HG02852 (cell line): ENCODE data around the gene RTN4.
"Not testable (repeated sequence)": the region's sequence is repeated elsewhere in the genome, so short reads cannot be mapped to it uniquely, and the experiment has no call there.

ENCODE experiments used
- ATAC-seq: cut with Tn5 transposase; IDR thresholded peaks from one replicate; pipeline ENCODE4 v1.9.1; 2021; ENCODE audit warnings: mild to moderate bottlenecking, moderate library complexity; ENCODE audit not compliant: unreplicated experiment

RTN4 gene

GRCh38 chr2:55073000-55073983 is 23.0 kb upstream of the RTN4 start:
- ATAC-seq: no peak

- no peak for ATAC-seq
Observed at GRCh38 chr2:55063713-55064323, 13.6 kb upstream of the RTN4 start.

GRCh38 chr2:55063226-55063625 is 13.0 kb upstream of the RTN4 start:
- ATAC-seq: no peak

GRCh38 chr2:55062754-55063153 is 12.5 kb upstream of the RTN4 start:
- ATAC-seq: no peak

GRCh38 chr2:55061523-55062344 is 11.5 kb upstream of the RTN4 start:
- no peak for ATAC-seq

- no peak for ATAC-seq
Observed at GRCh38 chr2:55059793-55060192, 9.5 kb upstream of the RTN4 start.

GRCh38 chr2:55057474-55057873 is 7.2 kb upstream of the RTN4 start:
- no peak for ATAC-seq

GRCh38 chr2:55056024-55056521 is 5.8 kb upstream of the RTN4 start:
- no peak for ATAC-seq

- peak; percentile 30 for ATAC-seq
Observed at GRCh38 chr2:55054106-55054875, 4.0 kb upstream of the RTN4 start.

GRCh38 chr2:55053225-55053624 is 3.0 kb upstream of the RTN4 start:
- ATAC-seq: not testable (repeated sequence)

GRCh38 chr2:55052129-55053061 is 2.1 kb upstream of the RTN4 start:
- no peak for ATAC-seq

- ATAC-seq: no peak
Observed at GRCh38 chr2:55051026-55051866, 995 bp upstream of the RTN4 start.

- no peak for ATAC-seq
Observed at GRCh38 chr2:55049821-55050099, 491 bp downstream of the RTN4 start.

- ATAC-seq: no peak
Observed at GRCh38 chr2:55049043-55049820, 1.0 kb downstream of the RTN4 start.

- no peak for ATAC-seq
Observed at GRCh38 chr2:55048508-55049042, 1.7 kb downstream of the RTN4 start.

GRCh38 chr2:55047677-55048299 is 2.5 kb downstream of the RTN4 start:
- no peak for ATAC-seq

- no peak for ATAC-seq
Observed at GRCh38 chr2:55045780-55046179, 4.5 kb downstream of the RTN4 start.
